ENCODE data around the gene ABCA9.
"Not testable (repeated sequence)": the region's sequence is repeated elsewhere in the genome, so short reads cannot be mapped to it uniquely, and the experiment has no call there.

DNA sequence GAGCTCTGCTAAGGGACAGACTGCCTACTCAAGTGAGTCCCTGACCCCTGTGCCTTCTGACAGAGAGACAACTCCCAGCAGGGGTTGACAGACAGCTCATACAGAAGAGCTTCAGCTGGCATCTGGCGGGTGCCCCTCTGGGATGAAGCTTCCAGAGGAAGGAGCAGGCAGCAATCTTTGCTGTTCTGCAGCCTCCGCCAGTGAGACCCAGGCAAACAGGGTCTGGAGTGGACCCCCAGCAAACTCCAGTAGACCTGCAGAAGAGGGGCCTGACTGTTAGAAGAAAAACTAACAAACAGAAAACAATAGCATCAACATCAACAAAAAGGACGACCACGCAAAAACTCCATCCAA lies 10.5 kb upstream of the ABCA9 start:
- not testable (repeated sequence) for TF ChIP-seq POLR2A (IDR thresholded peaks at IDR 0.05)
- TF ChIP-seq, protein P1, sequence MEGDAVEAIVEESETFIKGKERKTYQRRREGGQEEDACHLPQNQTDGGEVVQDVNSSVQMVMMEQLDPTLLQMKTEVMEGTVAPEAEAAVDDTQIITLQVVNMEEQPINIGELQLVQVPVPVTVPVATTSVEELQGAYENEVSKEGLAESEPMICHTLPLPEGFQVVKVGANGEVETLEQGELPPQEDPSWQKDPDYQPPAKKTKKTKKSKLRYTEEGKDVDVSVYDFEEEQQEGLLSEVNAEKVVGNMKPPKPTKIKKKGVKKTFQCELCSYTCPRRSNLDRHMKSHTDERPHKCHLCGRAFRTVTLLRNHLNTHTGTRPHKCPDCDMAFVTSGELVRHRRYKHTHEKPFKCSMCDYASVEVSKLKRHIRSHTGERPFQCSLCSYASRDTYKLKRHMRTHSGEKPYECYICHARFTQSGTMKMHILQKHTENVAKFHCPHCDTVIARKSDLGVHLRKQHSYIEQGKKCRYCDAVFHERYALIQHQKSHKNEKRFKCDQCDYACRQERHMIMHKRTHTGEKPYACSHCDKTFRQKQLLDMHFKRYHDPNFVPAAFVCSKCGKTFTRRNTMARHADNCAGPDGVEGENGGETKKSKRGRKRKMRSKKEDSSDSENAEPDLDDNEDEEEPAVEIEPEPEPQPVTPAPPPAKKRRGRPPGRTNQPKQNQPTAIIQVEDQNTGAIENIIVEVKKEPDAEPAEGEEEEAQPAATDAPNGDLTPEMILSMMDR (IDR thresholded peaks at IDR 0.05): not testable (repeated sequence)

Data from adrenal gland (tissue), 5 donors.